HG03045 (cell line): Measurements from ENCODE around the gene SEC22C.

Experiments
- ATAC-seq: cut with Tn5 transposase; IDR thresholded peaks from one replicate; pipeline ENCODE4 v1.9.1; 2021; ENCODE audit warnings: mild to moderate bottlenecking, moderate library complexity; ENCODE audit not compliant: unreplicated experiment

SEC22C gene

DNA sequence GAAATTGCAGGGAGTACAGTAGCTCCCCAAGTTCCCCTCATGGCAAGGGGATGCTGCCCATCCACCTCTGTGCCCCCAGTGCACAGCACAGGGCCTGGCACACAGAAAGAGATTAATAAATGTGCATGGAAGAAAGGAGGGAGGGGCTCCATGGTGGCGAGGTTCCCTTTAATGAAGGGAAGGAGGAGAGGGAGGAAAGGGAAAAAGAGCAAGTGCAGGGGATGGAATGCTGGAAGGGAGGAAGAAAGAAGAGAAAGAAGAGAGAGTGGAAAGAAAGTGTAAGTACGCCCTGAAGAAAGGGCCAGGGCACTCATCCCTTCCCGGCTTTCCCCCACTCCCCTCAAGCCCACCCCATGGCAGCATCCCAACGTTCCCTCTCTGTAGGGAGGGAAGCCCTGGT lies 80.9 kb downstream of the SEC22C start:
- ATAC-seq, result no peak

DNA sequence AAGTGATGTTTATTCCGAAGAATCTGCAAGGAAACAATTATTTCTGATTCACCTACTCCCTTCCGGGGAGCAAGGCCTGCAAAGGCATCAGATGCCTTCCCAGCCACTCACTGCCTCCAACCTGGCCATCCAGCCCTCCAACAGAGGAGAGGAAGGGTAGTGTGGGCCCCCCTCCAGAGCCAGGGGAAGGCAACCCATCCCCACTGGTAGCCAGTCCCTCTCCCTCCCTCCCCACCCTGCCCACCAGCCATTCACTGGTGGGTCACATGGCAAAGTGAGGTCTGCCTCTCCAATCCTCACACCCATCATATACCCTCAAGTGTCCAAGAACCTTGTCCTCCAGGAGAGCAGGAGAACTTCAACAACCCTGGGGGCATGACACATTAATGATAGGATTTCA lies 81.7 kb downstream of the SEC22C start:
- no peak for ATAC-seq

DNA sequence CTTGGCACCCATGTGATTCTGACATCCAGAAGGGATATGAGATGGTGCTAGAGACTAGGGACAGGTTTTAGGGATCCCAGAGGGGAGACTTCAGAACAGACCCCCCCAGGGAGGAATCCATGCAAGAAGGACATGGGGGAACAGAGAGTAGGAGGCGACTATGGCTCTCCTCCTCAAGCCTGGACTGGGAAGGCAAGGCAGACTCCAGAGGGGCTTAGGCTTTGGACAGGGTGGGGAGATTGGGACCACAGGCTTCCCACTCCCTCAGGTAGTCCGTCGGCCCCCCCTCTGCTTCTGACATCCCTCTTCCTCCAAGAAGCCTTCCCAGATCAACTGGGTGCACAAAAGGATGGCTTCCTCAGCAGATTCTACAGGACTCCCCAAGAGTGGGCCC lies 82.3 kb downstream of the SEC22C start:
- ATAC-seq, result no peak

DNA sequence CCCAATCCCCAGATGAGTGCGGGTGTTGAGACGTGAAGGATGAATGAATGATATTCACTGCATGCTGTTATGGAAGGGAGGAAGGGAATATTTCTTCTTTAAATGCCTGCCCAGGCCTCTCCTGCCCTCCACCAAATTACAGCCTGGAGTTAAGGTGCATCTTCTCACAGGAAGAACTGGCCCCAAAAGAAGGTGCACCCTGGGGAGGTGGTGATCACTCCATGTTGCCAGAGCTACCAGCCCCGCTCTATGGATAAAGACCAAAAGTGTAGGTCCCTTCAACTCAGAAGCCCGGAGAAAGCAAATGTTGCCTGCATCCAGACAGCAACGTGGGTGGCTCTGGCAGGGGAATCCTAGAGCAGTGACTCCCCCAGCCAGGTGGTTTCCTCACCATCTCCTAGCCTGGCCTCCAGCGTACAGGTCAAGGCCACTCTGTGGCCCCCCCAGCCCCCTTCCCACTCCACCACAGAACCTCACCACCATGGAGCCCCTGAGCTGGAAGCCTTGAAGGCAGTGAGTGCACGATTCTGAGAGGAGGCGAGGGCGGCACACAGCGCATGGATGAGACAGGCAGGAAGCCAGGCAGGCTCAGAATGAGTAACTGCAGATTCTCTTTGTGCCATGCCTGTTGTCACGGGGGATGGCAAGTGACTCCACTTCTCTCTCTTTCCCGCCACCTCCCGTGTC lies 82.8 kb downstream of the SEC22C start:
- ATAC-seq, result no peak

DNA sequence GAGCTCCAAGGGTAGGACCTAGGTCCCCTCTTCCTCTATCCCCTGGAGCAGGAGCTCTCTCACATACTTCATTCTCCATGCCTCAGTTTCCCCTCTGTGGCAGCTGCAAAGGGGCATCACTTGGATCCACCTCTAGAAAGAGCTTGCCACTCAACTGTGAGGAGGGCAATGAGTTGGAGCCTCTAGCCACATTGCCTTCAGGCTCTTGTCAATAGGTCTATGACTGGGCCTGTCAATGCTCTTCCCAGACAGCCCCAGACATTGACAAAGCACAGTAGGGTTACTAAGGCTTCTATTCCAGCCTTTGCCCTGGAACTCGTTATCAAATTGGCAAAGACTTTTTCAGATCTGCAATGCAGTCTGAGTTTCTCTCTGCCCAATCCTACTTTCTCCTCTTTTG lies 83.7 kb downstream of the SEC22C start:
- ATAC-seq, result no peak
